Measurements from ENCODE around the gene TCERG1.

GRCh38 chr5:146529984-146530383 is 82.9 kb downstream of the TCERG1 start:
- TF ChIP-seq EZH2 (IDR thresholded peaks at IDR 0.05; ENCODE audit: borderline replicate concordance, low read depth, low read length, poor library complexity, severe bottlenecking) (no peak), CTCF (conservative IDR thresholded peaks at IDR 0.05; ENCODE audit: low read depth, low read length) (no peak)
